ENCODE measurements around the gene FRMD4B.

The FRMD4B gene

GRCh38 chr3:69403454-69403853 lies 17.6 kb upstream of the FRMD4B start:
- peak; percentile 19 for DNase-seq

GRCh38 chr3:69400683-69401082 lies 14.8 kb upstream of the FRMD4B start:
- DNase-seq, result no peak

GRCh38 chr3:69392850-69393249 lies 7.0 kb upstream of the FRMD4B start:
- DNase-seq, result no peak

- no peak for DNase-seq
Measured at GRCh38 chr3:69392415-69392814, 6.5 kb upstream of the FRMD4B start.

- no peak for DNase-seq
Measured at GRCh38 chr3:69391554-69391953, 5.7 kb upstream of the FRMD4B start.

- no peak for DNase-seq
Measured at GRCh38 chr3:69390771-69391170, 4.9 kb upstream of the FRMD4B start.

GRCh38 chr3:69389520-69390248 lies 3.8 kb upstream of the FRMD4B start:
- no peak for DNase-seq

- DNase-seq, result no peak
Measured at GRCh38 chr3:69388241-69388640, 2.4 kb upstream of the FRMD4B start.

- DNase-seq, result no peak
Measured at GRCh38 chr3:69386556-69387385, 883 bp upstream of the FRMD4B start.

- peak; percentile 45 for DNase-seq
Measured at GRCh38 chr3:69385123-69385722, 665 bp downstream of the FRMD4B start.

GRCh38 chr3:69384326-69384725 lies 1.6 kb downstream of the FRMD4B start:
- no peak for DNase-seq

- DNase-seq, result no peak
Measured at GRCh38 chr3:69379661-69380060, 6.2 kb downstream of the FRMD4B start.

GRCh38 chr3:69378112-69378802 lies 7.6 kb downstream of the FRMD4B start:
- no peak for DNase-seq

GRCh38 chr3:69377262-69377661 lies 8.6 kb downstream of the FRMD4B start:
- no peak for DNase-seq

- no peak for DNase-seq
Measured at GRCh38 chr3:69376731-69377130, 9.2 kb downstream of the FRMD4B start.

- no peak for DNase-seq
Measured at GRCh38 chr3:69371816-69372215, 14.1 kb downstream of the FRMD4B start.

GRCh38 chr3:69370901-69371301 lies 15.0 kb downstream of the FRMD4B start:
- no peak for DNase-seq

- DNase-seq, result no peak
Measured at GRCh38 chr3:69370156-69370883, 15.6 kb downstream of the FRMD4B start.

GRCh38 chr3:69368129-69368741 lies 17.7 kb downstream of the FRMD4B start:
- no peak for DNase-seq

- DNase-seq, result no peak
Measured at GRCh38 chr3:69367586-69367985, 18.3 kb downstream of the FRMD4B start.

GRCh38 chr3:69364354-69364753 lies 21.5 kb downstream of the FRMD4B start:
- DNase-seq, result no peak

- DNase-seq, result no peak
Measured at GRCh38 chr3:69360690-69361089, 25.2 kb downstream of the FRMD4B start.

Data from eye (tissue), 1 donor.